HepG2 (cell line): ENCODE measurements around the gene MATN1. TPM values are rescaled to one million over a fixed set of nuclear protein-coding genes. Genes with fewer than 3 reads are reported as not detected.
A peak's percentile ranks its signal among the peaks of the same experiment; 100 is the strongest.

Source experiments
- ATM ChIP-seq: fragments of 450-650 bp; IDR thresholded peaks from 2 replicates; pipeline ENCODE4 v1.7.1; 2017; ENCODE audit warnings: mild to moderate bottlenecking, borderline replicate concordance
- E2F2 ChIP-seq: sonication (generic); formaldehyde crosslinking; IDR thresholded peaks from 2 replicates; pipeline ENCODE4 v1.4.0; 2020; ENCODE audit warnings: missing genetic modification reagents, borderline replicate concordance
- GLI4 ChIP-seq: sonication (generic); formaldehyde crosslinking; IDR thresholded peaks from 2 replicates; pipeline ENCODE4 v1.5.1; 2020; ENCODE audit warnings: missing genetic modification reagents, mild to moderate bottlenecking, moderate library complexity, borderline replicate concordance
- KMT2A ChIP-seq: sonication (generic); formaldehyde crosslinking; IDR thresholded peaks from 2 replicates; pipeline ENCODE4 v1.4.0; 2020; ENCODE audit warnings: missing genetic modification reagents
- NFE2L1 ChIP-seq: sonication (generic); formaldehyde crosslinking; IDR thresholded peaks from 2 replicates; pipeline ENCODE4 v1.4.0; 2020; ENCODE audit warnings: missing genetic modification reagents, mild to moderate bottlenecking, borderline replicate concordance
- RELA ChIP-seq: sonication (generic); formaldehyde crosslinking; IDR thresholded peaks from 2 replicates; pipeline ENCODE4 v1.4.0; 2020; ENCODE audit warnings: missing genetic modification reagents
- ZFP62 ChIP-seq: sonication (generic); formaldehyde crosslinking; IDR thresholded peaks from 2 replicates; pipeline ENCODE4 v1.4.0; 2020; ENCODE audit warnings: missing genetic modification reagents
- ZKSCAN8 ChIP-seq: IDR thresholded peaks from 2 replicates; pipeline ENCODE4 v1.6.1; 2016; ENCODE audit warnings: borderline replicate concordance, missing genetic modification reagents, missing compliant biosample characterization
- ZNF570 ChIP-seq: sonication (generic); formaldehyde crosslinking; IDR thresholded peaks from 2 replicates; pipeline ENCODE4 v1.4.0; 2020; ENCODE audit warnings: mild to moderate bottlenecking, missing genetic modification reagents, borderline replicate concordance
- ZNF891 ChIP-seq: sonication (generic); formaldehyde crosslinking; IDR thresholded peaks from 2 replicates; pipeline ENCODE4 v1.5.0; 2020; ENCODE audit warnings: mild to moderate bottlenecking, missing genetic modification reagents
- polyA plus RNA-seq, 8 experiments: library from polyadenylated mRNA; depleted of rRNA in 3 of 8; stranded (reverse) in 7 of 8; unstranded in 1 of 8; fragments of >200 nt; fragmentation: Illumina TruSeq in 4 of 8; extraction: Trizol in 4 of 8; gene quantifications; 2 replicates each; pipeline versions ENCODE4 v1.2.1 to v1.2.3, GENCODE V29; 2011 to 2016; ENCODE audit warnings: low read depth in 4 of 8, missing spikeins in 1 of 8, mixed read lengths in 1 of 8; ENCODE audit not compliant: insufficient read depth in 1 of 8
- total RNA-seq, 5 experiments: library from RNA; depleted of rRNA; stranded (reverse); fragments of >200 nt; fragmentation: Illumina TruSeq; extraction: Trizol; gene quantifications; 2 replicates each; pipeline ENCODE4 v1.2.3, GENCODE V29; 2016; ENCODE audit warnings: low read depth in 1 of 5
- TF ChIP-seq, protein P1 (sequence below): sonication (generic); formaldehyde crosslinking; IDR thresholded peaks from 2 replicates; pipeline ENCODE4 v1.4.0; 2020; ENCODE audit warnings: mild to moderate bottlenecking, missing genetic modification reagents, borderline replicate concordance

MATN1 gene
- total and polyA plus RNA-seq, 2 of the 13 experiments (the other 11 are each of a cell fraction or from before 2014, with no cell fraction given) = 0.04 to 0.05 TPM

- TF ChIP-seq, protein P1, sequence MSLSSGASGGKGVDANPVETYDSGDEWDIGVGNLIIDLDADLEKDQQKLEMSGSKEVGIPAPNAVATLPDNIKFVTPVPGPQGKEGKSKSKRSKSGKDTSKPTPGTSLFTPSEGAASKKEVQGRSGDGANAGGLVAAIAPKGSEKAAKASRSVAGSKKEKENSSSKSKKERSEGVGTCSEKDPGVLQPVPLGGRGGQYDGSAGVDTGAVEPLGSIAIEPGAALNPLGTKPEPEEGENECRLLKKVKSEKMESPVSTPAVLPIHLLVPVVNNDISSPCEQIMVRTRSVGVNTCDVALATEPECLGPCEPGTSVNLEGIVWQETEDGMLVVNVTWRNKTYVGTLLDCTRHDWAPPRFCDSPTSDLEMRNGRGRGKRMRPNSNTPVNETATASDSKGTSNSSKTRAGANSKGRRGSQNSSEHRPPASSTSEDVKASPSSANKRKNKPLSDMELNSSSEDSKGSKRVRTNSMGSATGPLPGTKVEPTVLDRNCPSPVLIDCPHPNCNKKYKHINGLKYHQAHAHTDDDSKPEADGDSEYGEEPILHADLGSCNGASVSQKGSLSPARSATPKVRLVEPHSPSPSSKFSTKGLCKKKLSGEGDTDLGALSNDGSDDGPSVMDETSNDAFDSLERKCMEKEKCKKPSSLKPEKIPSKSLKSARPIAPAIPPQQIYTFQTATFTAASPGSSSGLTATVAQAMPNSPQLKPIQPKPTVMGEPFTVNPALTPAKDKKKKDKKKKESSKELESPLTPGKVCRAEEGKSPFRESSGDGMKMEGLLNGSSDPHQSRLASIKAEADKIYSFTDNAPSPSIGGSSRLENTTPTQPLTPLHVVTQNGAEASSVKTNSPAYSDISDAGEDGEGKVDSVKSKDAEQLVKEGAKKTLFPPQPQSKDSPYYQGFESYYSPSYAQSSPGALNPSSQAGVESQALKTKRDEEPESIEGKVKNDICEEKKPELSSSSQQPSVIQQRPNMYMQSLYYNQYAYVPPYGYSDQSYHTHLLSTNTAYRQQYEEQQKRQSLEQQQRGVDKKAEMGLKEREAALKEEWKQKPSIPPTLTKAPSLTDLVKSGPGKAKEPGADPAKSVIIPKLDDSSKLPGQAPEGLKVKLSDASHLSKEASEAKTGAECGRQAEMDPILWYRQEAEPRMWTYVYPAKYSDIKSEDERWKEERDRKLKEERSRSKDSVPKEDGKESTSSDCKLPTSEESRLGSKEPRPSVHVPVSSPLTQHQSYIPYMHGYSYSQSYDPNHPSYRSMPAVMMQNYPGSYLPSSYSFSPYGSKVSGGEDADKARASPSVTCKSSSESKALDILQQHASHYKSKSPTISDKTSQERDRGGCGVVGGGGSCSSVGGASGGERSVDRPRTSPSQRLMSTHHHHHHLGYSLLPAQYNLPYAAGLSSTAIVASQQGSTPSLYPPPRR (CRISPR knock-in tag) = peak; percentile 22; the same call in 1 of the 2 replicates
- TF ChIP-seq E2F2 = peak; percentile 72; the same call in 1 of the 2 replicates
- no peak for TF ChIP-seq ZKSCAN8 (CRISPR knock-in tag)
- no peak for TF ChIP-seq NFE2L1 (CRISPR knock-in tag)
- TF ChIP-seq RELA (CRISPR knock-in tag) = peak; percentile 50; the same call in 1 of the 2 replicates
- no peak for TF ChIP-seq ZNF570
- peak; percentile 97; the same call in 1 of the 2 replicates for TF ChIP-seq GLI4
- no peak for TF ChIP-seq ZFP62 (CRISPR knock-in tag)
- TF ChIP-seq ZNF891 = peak; percentile 75; the same call in 1 of the 2 replicates
- no peak; the same call in 1 of the 2 replicates for TF ChIP-seq KMT2A
- TF ChIP-seq ATM = no peak
Measured at GRCh38 chr1:30718636-30719405, 4.6 kb downstream of the MATN1 start (continued).
